Duodenal mucosa (tissue), 2 donors: Measurements from ENCODE around the gene PRSS1.
"Not testable (repeated sequence)": the region's sequence is repeated elsewhere in the genome, so short reads cannot be mapped to it uniquely, and the experiment has no call there.

Source experiments
- H3K27ac ChIP-seq: one replicate; pipeline ENCODE4 v1.7.0; 2013; ENCODE audit warnings: low read depth, low read length
- H3K27me3 ChIP-seq, 2 donors: one replicate each; pipeline ENCODE4 v1.7.0; 2013; ENCODE audit warnings: low read length in 2 of 2, control low read depth in 1 of 2; ENCODE audit not compliant: insufficient read depth in 2 of 2, control insufficient read depth in 1 of 2
- H3K36me3 ChIP-seq, 2 donors: one replicate each; pipeline ENCODE4 v1.7.0; 2013; ENCODE audit warnings: low read length in 2 of 2, control low read depth in 1 of 2; ENCODE audit not compliant: insufficient read depth in 2 of 2, control insufficient read depth in 1 of 2
- H3K4me1 ChIP-seq, 2 donors: one replicate each; pipeline ENCODE4 v1.7.0; 2013; ENCODE audit warnings: low read length in 2 of 2, control low read depth in 1 of 2; ENCODE audit not compliant: insufficient read depth in 2 of 2, control insufficient read depth in 1 of 2
- H3K4me3 ChIP-seq, 2 donors: one replicate each; pipeline ENCODE4 v1.7.0; 2013; ENCODE audit warnings: low read length in 2 of 2, low read depth in 1 of 2
- H3K9ac ChIP-seq, 2 donors: one replicate each; pipeline ENCODE4 v1.7.0; 2013; ENCODE audit warnings: low read length in 2 of 2, low read depth in 1 of 2
- H3K9me3 ChIP-seq, 2 donors: one replicate each; pipeline ENCODE4 v1.7.0; 2013; ENCODE audit warnings: low read length in 2 of 2, control low read depth in 1 of 2; ENCODE audit not compliant: control insufficient read depth in 1 of 2

The PRSS1 gene

GRCh38 chr7:142749218-142749993, at the start of gene PRSS1:
Gene PRSS1, plus strand, starts transcription at chr7:142749472. Its CDS starts 13 bp downstream, at chr7:142749485.
- H3K4me1 ChIP-seq, result no peaks in the 10 kb centered on the region
- no peaks in the 10 kb centered on the region for H3K9me3 ChIP-seq
- no peak within 1 kb of the TSS for H3K9ac ChIP-seq
- H3K27me3 ChIP-seq, result no peaks in the 10 kb centered on the region
- H3K36me3 ChIP-seq, result no peaks in the 10 kb centered on the region
- H3K27ac ChIP-seq, result no peak within 1 kb of the TSS
- H3K4me3 ChIP-seq, result no peak within 1 kb of the TSS

- H3K9ac ChIP-seq, H3K27me3 ChIP-seq, H3K9me3 ChIP-seq, H3K4me3 ChIP-seq, H3K27ac ChIP-seq, H3K36me3 ChIP-seq: not testable (repeated sequence)
- peaks cover 10 to 11% of the 10 kb centered on the region in 2 donors for H3K4me1 ChIP-seq
These were observed 48.3 kb upstream of the PRSS1 start for GRCh38 chr7:142700935-142701334.

- H3K9me3 ChIP-seq, result no peaks in the 10 kb centered on the region
- no peaks in the 10 kb centered on the region for H3K36me3 ChIP-seq
- no peak overlapping the region for H3K9ac ChIP-seq
- no peak overlapping the region for H3K4me3 ChIP-seq
- no peak overlapping the region for H3K27ac ChIP-seq
- H3K4me1 ChIP-seq, result no peaks in the 10 kb centered on the region
- H3K27me3 ChIP-seq, result no peaks in the 10 kb centered on the region
These were observed 45.5 kb upstream of the PRSS1 start for GRCh38 chr7:142703655-142704305.

- not testable (repeated sequence) for H3K27me3 ChIP-seq, H3K9me3 ChIP-seq, H3K27ac ChIP-seq, H3K4me1 ChIP-seq, H3K4me3 ChIP-seq, H3K36me3 ChIP-seq, H3K9ac ChIP-seq
These were observed 40.5 kb upstream of the PRSS1 start for GRCh38 chr7:142708726-142709125.

- H3K27me3 ChIP-seq, result no peaks in the 10 kb centered on the region
- H3K36me3 ChIP-seq, result no peaks in the 10 kb centered on the region
- no peak overlapping the region for H3K9ac ChIP-seq
- no peaks in the 10 kb centered on the region for H3K9me3 ChIP-seq
- no peak overlapping the region for H3K4me3 ChIP-seq
- H3K27ac ChIP-seq, result no peak overlapping the region
- H3K4me1 ChIP-seq, result no peaks in the 10 kb centered on the region
These were observed 39.4 kb upstream of the PRSS1 start for GRCh38 chr7:142709921-142710320.

GRCh38 chr7:142711196-142711595, 38.1 kb upstream of the PRSS1 start:
- no peaks in the 10 kb centered on the region for H3K9me3 ChIP-seq
- H3K4me3 ChIP-seq, result no peak overlapping the region
- no peaks in the 10 kb centered on the region for H3K36me3 ChIP-seq
- H3K27ac ChIP-seq, result no peak overlapping the region
- no peaks in the 10 kb centered on the region for H3K27me3 ChIP-seq
- no peaks in the 10 kb centered on the region for H3K4me1 ChIP-seq
- H3K9ac ChIP-seq, result no peak overlapping the region

GRCh38 chr7:142711746-142712616, 37.3 kb upstream of the PRSS1 start:
- no peaks in the 10 kb centered on the region for H3K36me3 ChIP-seq
- H3K27me3 ChIP-seq, result no peaks in the 10 kb centered on the region
- no peaks in the 10 kb centered on the region for H3K9me3 ChIP-seq
- no peak overlapping the region for H3K27ac ChIP-seq
- H3K4me3 ChIP-seq, result peak overlapping the region in 1 of 2 donors; percentile 12
- no peak overlapping the region for H3K9ac ChIP-seq
- no peaks in the 10 kb centered on the region for H3K4me1 ChIP-seq

- H3K36me3 ChIP-seq, result no peaks in the 10 kb centered on the region
- H3K4me1 ChIP-seq, result no peaks in the 10 kb centered on the region
- H3K27me3 ChIP-seq, result no peaks in the 10 kb centered on the region
- no peak overlapping the region for H3K4me3 ChIP-seq
- no peak overlapping the region for H3K27ac ChIP-seq
- no peaks in the 10 kb centered on the region for H3K9me3 ChIP-seq
- H3K9ac ChIP-seq, result no peak overlapping the region
These were observed 36.7 kb upstream of the PRSS1 start for GRCh38 chr7:142712617-142712957.

GRCh38 chr7:142714375-142714774, 34.9 kb upstream of the PRSS1 start:
- no peak overlapping the region for H3K4me3 ChIP-seq
- H3K9me3 ChIP-seq, result no peaks in the 10 kb centered on the region
- no peaks in the 10 kb centered on the region for H3K36me3 ChIP-seq
- no peak overlapping the region for H3K9ac ChIP-seq
- no peaks in the 10 kb centered on the region for H3K27me3 ChIP-seq
- H3K27ac ChIP-seq, result no peak overlapping the region
- no peaks in the 10 kb centered on the region for H3K4me1 ChIP-seq

- Histone ChIP-seq H3K27me3 (no peaks in the 10 kb centered on the region), H3K9me3 (no peaks in the 10 kb centered on the region), H3K36me3 (no peaks in the 10 kb centered on the region), H3K4me3 (no peak overlapping the region), H3K9ac (no peak overlapping the region), H3K4me1 (no peaks in the 10 kb centered on the region), H3K27ac (no peak overlapping the region)
These were observed 32.7 kb upstream of the PRSS1 start for GRCh38 chr7:142716596-142716995.
